Coronary artery (tissue), 2 donors: ENCODE measurements around the gene CTIF.

Experiments used
- DNase-seq: peaks from one replicate; pipeline ENCODE4 v3.0.0-alpha.2; 2017; ENCODE audit warnings: low spot score
- H3K27ac ChIP-seq, 2 donors: fragments of 200-600 bp; sonication (generic); one replicate each; pipeline ENCODE4 v1.5.1; 2016 to 2019
- H3K4me3 ChIP-seq: fragments of 200-600 bp; sonication (generic); 2 replicates; pipeline ENCODE4 v1.5.1; 2016; ENCODE audit warnings: mild to moderate bottlenecking, moderate library complexity
- CTCF ChIP-seq: fragments of 200-600 bp; sonication (generic); IDR thresholded peaks from one replicate; pipeline ENCODE4 v1.5.1; 2019; ENCODE audit warnings: antibody characterized with exemption

Gene CTIF

GRCh38 chr18:48857023-48857694, 318.3 kb downstream of the CTIF start:
- no peak for TF ChIP-seq CTCF
- Histone ChIP-seq H3K27ac (no peak overlapping the region), H3K4me3 (no peak overlapping the region)
- no peak for DNase-seq

GRCh38 chr18:48858676-48859075, 319.8 kb downstream of the CTIF start:
- no peak overlapping the region for H3K4me3 ChIP-seq
- no peak for DNase-seq
- no peak for TF ChIP-seq CTCF
- peak overlapping the region in 1 of 2 donors; percentile 13 for H3K27ac ChIP-seq

- peak overlapping the region; percentile 7 for H3K4me3 ChIP-seq
- TF ChIP-seq CTCF, result no peak
- peak overlapping the region in 1 of 2 donors; percentile 13 for H3K27ac ChIP-seq
- no peak for DNase-seq
Measured at GRCh38 chr18:48859311-48860268, 320.8 kb downstream of the CTIF start.

- Histone ChIP-seq H3K27ac (peak overlapping the region in 1 of 2 donors; percentile 49), H3K4me3 (no peak overlapping the region)
- DNase-seq, result no peak
- TF ChIP-seq CTCF, result no peak
Measured at GRCh38 chr18:48860269-48861180, 321.7 kb downstream of the CTIF start.

GRCh38 chr18:48861181-48861708, 322.4 kb downstream of the CTIF start:
- no peak overlapping the region for H3K4me3 ChIP-seq
- no peak for DNase-seq
- peak overlapping the region in 1 of 2 donors; percentile 49 for H3K27ac ChIP-seq
- no peak for TF ChIP-seq CTCF

- Histone ChIP-seq H3K4me3 (no peak overlapping the region), H3K27ac (peak overlapping the region; percentile 70 to 88)
- DNase-seq, result no peak
- TF ChIP-seq CTCF, result no peak
Measured at GRCh38 chr18:48862132-48862531, 323.3 kb downstream of the CTIF start.
